ENCODE data around the gene CASD1. TPM values are rescaled to one million over a fixed set of nuclear protein-coding genes. Genes with fewer than 3 reads are reported as not detected.

Gene CASD1
- total RNA-seq, 2 donors from 2014 or later, result 10.5 to 17.1 TPM

- 7 to 11% methylated on average over 10 to 16 of the region's 16 CpGs for WGBS, 2 donors
- no peaks in the 10 kb centered on the region for H3K36me3 ChIP-seq (replicated peaks in 1 of 2; ENCODE audit: insufficient read depth in 1 of 2, low read depth in 2 of 2)
- DNase-seq (peak; percentile 53 to 71 (median 57)), ATAC-seq (peak; percentile 45)
- TF ChIP-seq POLR2A (IDR thresholded peaks at IDR 0.05) (no peak), CTCF (IDR thresholded peaks at IDR 0.05) (no peak)
- peak overlapping the region; percentile 66 to 81 for H3K4me3 ChIP-seq
- H3K4me1 ChIP-seq, result peaks cover 35% of the 10 kb centered on the region
- intact Hi-C loops (cut with DNase I), result no loop called here
- H3K9me3 ChIP-seq, result no peaks in the 10 kb centered on the region
- H3K27ac ChIP-seq, result peak overlapping the region; percentile 85 to 97 (median 93)
- H3K27me3 ChIP-seq, result no peaks in the 10 kb centered on the region
These were observed 1.2 kb downstream of the CASD1 start for GRCh38 chr7:94510582-94511496.

GRCh38 chr7:94511718-94512117 lies 2.1 kb downstream of the CASD1 start:
- H3K4me1 ChIP-seq, result peaks cover 35% of the 10 kb centered on the region
- H3K36me3 ChIP-seq (replicated peaks in 1 of 2; ENCODE audit: insufficient read depth in 1 of 2, low read depth in 2 of 2), result no peaks in the 10 kb centered on the region
- H3K27me3 ChIP-seq, result no peaks in the 10 kb centered on the region
- TF ChIP-seq CTCF (IDR thresholded peaks at IDR 0.05) (no peak), POLR2A (IDR thresholded peaks at IDR 0.05) (no peak)
- intact Hi-C loops (cut with DNase I), result no loop called here
- DNase-seq, result no peak
- no peaks in the 10 kb centered on the region for H3K9me3 ChIP-seq
- no peak overlapping the region for H3K4me3 ChIP-seq
- peak overlapping the region in 2 of 4 donors; percentile 25 to 91 for H3K27ac ChIP-seq
- no peak for ATAC-seq

- Histone ChIP-seq H3K9me3 (no peaks in the 10 kb centered on the region), H3K27me3 (no peaks in the 10 kb centered on the region), H3K27ac (no peak overlapping the region), H3K36me3 (replicated peaks in 1 of 2; ENCODE audit: insufficient read depth in 1 of 2, low read depth in 2 of 2) (no peaks in the 10 kb centered on the region), H3K4me3 (no peak overlapping the region), H3K4me1 (peaks cover 35% of the 10 kb centered on the region)
- ATAC-seq, result no peak
- 92% methylated on average over 11 of the region's 11 CpGs for WGBS, 2 donors
- DNase-seq, result no peak
- intact Hi-C loops (cut with DNase I), result no loop called here
- TF ChIP-seq CTCF (IDR thresholded peaks at IDR 0.05) (no peak), POLR2A (IDR thresholded peaks at IDR 0.05) (no peak)
These were observed 3.3 kb downstream of the CASD1 start for GRCh38 chr7:94512735-94513564.

GRCh38 chr7:94513565-94513860 lies 3.9 kb downstream of the CASD1 start:
- intact Hi-C loops (cut with DNase I), result no loop called here
- H3K9me3 ChIP-seq, result no peaks in the 10 kb centered on the region
- TF ChIP-seq CTCF (IDR thresholded peaks at IDR 0.05) (no peak), POLR2A (IDR thresholded peaks at IDR 0.05) (no peak)
- ATAC-seq (no peak), DNase-seq (no peak)
- no peaks in the 10 kb centered on the region for H3K27me3 ChIP-seq
- no peaks in the 10 kb centered on the region for H3K36me3 ChIP-seq (replicated peaks in 1 of 2; ENCODE audit: insufficient read depth in 1 of 2, low read depth in 2 of 2)
- H3K4me3 ChIP-seq, result no peak overlapping the region
- peaks cover 35% of the 10 kb centered on the region for H3K4me1 ChIP-seq
- H3K27ac ChIP-seq, result no peak overlapping the region

All from body of pancreas (tissue), 4 donors.